Heart right ventricle (tissue), 16 donors: ENCODE results near the gene CARD18. TPM values are rescaled to one million over a fixed set of nuclear protein-coding genes. Genes with fewer than 3 reads are reported as not detected.

Experiments
- ATAC-seq, 8 donors: fragments of 200-7000 bp; cut with Tn5 transposase; one replicate each; pipeline ENCODE4 v1.9.1; 2020; ENCODE audit warnings: mild to moderate bottlenecking in 8 of 8, moderate library complexity in 8 of 8, moderate number of reproducible peaks in 1 of 8
- DNase-seq, 2 donors: peaks; one replicate each; pipeline ENCODE4 v3.0.0-alpha.2; 2020
- H3K27ac ChIP-seq, 10 donors: fragments of 200-600 bp; sonication (generic) in 2 of 10; one replicate each; pipeline versions ENCODE4 v1.5.0 to v1.8.0; 2020 to 2022; ENCODE audit warnings: mild to moderate bottlenecking in 3 of 10
- H3K27me3 ChIP-seq, 7 donors: fragments of 200-600 bp; one replicate each; pipeline ENCODE4 v1.8.0; 2021 to 2022; ENCODE audit warnings: mild to moderate bottlenecking in 2 of 7
- H3K36me3 ChIP-seq, 9 donors: fragments of 200-600 bp; sonication (generic) in 1 of 9; one replicate each; pipeline versions ENCODE4 v1.5.0 to v1.8.0; 2020 to 2022; ENCODE audit warnings: mild to moderate bottlenecking in 2 of 9
- H3K4me1 ChIP-seq, 9 donors: fragments of 200-600 bp; sonication (generic) in 1 of 9; one replicate each; pipeline versions ENCODE4 v1.5.0 to v1.8.0; 2020 to 2022; ENCODE audit warnings: mild to moderate bottlenecking in 4 of 9
- H3K4me3 ChIP-seq, 10 donors: fragments of 200-600 bp; sonication (generic) in 2 of 10; one replicate each; pipeline versions ENCODE4 v1.5.0 to v1.8.0; 2020 to 2022; ENCODE audit warnings: mild to moderate bottlenecking in 7 of 10, moderate library complexity in 2 of 10
- H3K9me3 ChIP-seq, 11 donors: fragments of 200-600 bp in 10 of 11; sonication (generic) in 2 of 11; one replicate each; pipeline versions ENCODE4 v1.5.0 to v1.8.0; 2013 to 2022; ENCODE audit warnings: mild to moderate bottlenecking in 2 of 11, control low read depth in 1 of 11, moderate library complexity in 1 of 11
- CTCF ChIP-seq, 9 donors: fragments of 200-600 bp; sonication (generic) in 2 of 9; IDR thresholded peaks; one replicate each; pipeline versions ENCODE4 v1.5.0 to v1.8.0; 2021 to 2022; ENCODE audit warnings: antibody characterized with exemption in 9 of 9, mild to moderate bottlenecking in 5 of 9, moderate library complexity in 1 of 9
- WGBS, 2 donors: extraction: QIAGEN DNeasy Blood & Tissue Kit; methylation state at CpG; one replicate each; pipeline ENCODE4 v1.1.7; 2013; ENCODE audit warnings: inconsistent platforms in 1 of 2; 5-methylcytosine and 5-hydroxymethylcytosine counted together
- intact Hi-C, 10 donors: fragments of 100-400 bp; cut with DNase I; formaldehyde crosslinking; loops; one replicate each; pipeline versions ENCODE4 v1.11.1 to v1.14.2; 2022
- polyA plus RNA-seq, 2 donors: library from polyadenylated mRNA; stranded (reverse); fragments of 200-250 nt; gene quantifications; one replicate each; pipeline ENCODE4 v1.2.3, GENCODE V29; 2013
- total RNA-seq, 10 donors: library from RNA; stranded (reverse); fragmentation: NEBNext Ultra II Directional in 3 of 10; extraction: Animal tissue kit (Norgen Biotek cat#: 25700) in 3 of 10; gene quantifications; one replicate each; pipeline versions ENCODE4 v1.2.1 to v1.2.4, GENCODE V29; 2021 to 2023
- donor health status: Arrhythmogenic right ventricular cardiomyopathy.
- donor health status: ischemic (EF 13 %, LVEDD 7.1; RV severe dilation, severe dysfunction).
- donor health status: healthy with polysubstance abuse.
- donor health status: DM: no; HTN: yes; CAD: no.
- donor health status: DM: no; HTN: no; CAD: no.
- donor health status: ischemic (EF 25% LVEDD 6.9; RV normal size, moderate dysfunction).
- donor health status: ischemic (EF 25% LVEDD 5.7; RV mildly dilated, moderate dysfunction).
- donor health status: healthy.
- donor health status: DM: yes; HTN: yes; CAD: no.
- donor health status: Ischemic cardiomyopathy.
- donor health status: ischemic (EF 35%, LVEDD 5.7; RV mildly dilated, moderate dysfunction).
- donor health status: nonischemic (EF 11% LVEDD 7.7; RV severe dilation, severe dysfunction).
- donor health status: DM: yes; HTN: yes; CAD: no.
- donor health status: PGD.
- donor health status: ischemic (EF 29% LVEDD 5.4; RV normal size, mild dysfunction).
- donor health status: nonischemic (EF 23%, LVEDD 6.1; RV moderate dilation, normal function).

The CARD18 gene
- total and polyA plus RNA-seq, 12 donors, result 0.07 to 2.3 (median 0.67) TPM; not detected in 9

DNA sequence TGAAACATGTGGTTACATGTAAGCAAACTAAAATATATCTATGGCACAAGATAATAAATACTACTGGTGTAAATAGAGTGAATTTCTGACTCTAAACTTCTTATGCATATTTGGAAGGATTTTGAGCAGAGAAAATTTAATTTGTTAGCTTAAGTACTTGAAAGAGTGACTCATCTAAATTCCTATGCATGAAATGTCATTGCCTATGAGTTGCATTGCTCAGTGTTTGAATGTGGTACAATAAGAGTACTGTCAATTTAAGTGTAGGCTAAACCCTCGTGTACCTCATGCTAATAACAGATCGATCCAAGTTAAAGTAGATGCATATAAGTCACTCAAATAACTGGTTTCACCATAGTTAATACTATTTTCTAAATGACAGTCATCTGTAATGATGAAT, 5.3 kb upstream of the CARD18 start:
- Histone ChIP-seq H3K9me3 (no peaks in the 10 kb centered on the region), H3K4me3 (no peak overlapping the region), H3K36me3 (no peaks in the 10 kb centered on the region), H3K27me3 (no peaks in the 10 kb centered on the region), H3K27ac (no peak overlapping the region), H3K4me1 (peaks cover 0 to 18% (median 3%) of the 10 kb centered on the region in 9 donors)
- ATAC-seq, result no peak
- no peak for TF ChIP-seq CTCF (IDR thresholded peaks at IDR 0.05)
- 76 to 86% methylated on average over 2 of the region's 2 CpGs for WGBS, 2 donors
- intact Hi-C loops, result no loop called here
- no peak for DNase-seq

DNA sequence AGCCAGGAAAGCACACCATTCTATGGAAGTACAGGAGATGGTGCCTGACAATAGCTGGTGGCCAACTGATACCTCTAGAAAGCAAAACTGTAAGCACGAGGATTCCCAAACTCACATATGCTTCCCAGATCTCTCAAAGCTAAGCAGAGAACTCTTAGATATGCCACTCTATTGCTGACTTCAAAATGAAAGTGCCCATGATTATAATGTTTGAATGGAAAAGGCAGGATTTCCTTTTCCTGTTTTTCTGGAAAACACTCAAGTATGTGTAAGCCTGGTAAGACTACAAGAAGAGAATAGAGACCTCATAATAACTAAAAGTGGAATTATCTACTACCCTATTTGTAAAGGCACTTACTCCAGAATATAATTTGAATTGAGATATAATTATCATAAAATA, 2.6 kb upstream of the CARD18 start:
- 67 to 76% methylated on average over 1 of the region's 1 CpG for WGBS, 2 donors
- no peak for DNase-seq
- intact Hi-C loops, result no loop called here
- Histone ChIP-seq H3K36me3 (no peaks in the 10 kb centered on the region), H3K27me3 (no peaks in the 10 kb centered on the region), H3K4me1 (peaks cover 0 to 23% (median 5%) of the 10 kb centered on the region in 9 donors), H3K9me3 (no peaks in the 10 kb centered on the region), H3K27ac (peak overlapping the region in 5 of 10 donors; percentile 11 to 65 (median 49)), H3K4me3 (no peak overlapping the region)
- TF ChIP-seq CTCF (IDR thresholded peaks at IDR 0.05), result no peak
- ATAC-seq, result peak in 3 of 8 donors; percentile 27 to 51 (median 29)

- WGBS, 2 donors, result 24 to 38% methylated on average over 1 of the region's 1 CpG
- H3K27ac ChIP-seq, result peak overlapping the region in 1 of 10 donors; percentile 49
These were observed 2.3 kb downstream of the CARD18 start for GRCh38 chr11:105137286-105137685.

DNA sequence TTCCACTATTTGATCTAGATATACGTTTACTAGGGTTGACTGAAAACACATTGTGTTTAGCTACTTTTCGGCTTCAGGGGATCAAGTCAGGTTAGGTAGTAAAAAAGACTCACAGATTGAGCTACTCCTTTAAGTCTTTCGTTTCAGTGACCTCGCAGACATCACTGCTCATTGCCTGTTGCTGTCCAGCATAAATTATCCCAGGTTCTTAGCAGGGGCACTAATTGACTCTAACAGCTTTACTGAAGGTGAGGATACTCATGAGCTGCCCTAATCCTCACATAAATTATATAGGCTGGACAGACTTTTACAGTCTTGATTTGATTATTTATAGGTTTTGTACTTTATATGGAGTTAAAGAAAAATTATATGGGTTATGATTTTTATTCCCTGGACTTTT, 3.7 kb downstream of the CARD18 start:
- DNase-seq, result no peak
- TF ChIP-seq CTCF (IDR thresholded peaks at IDR 0.05), result no peak
- Histone ChIP-seq H3K9me3 (peaks cover 0 to 15% (median 5%) of the 10 kb centered on the region in 11 donors), H3K27me3 (no peaks in the 10 kb centered on the region), H3K4me1 (peaks cover 0 to 13% (median 0%) of the 10 kb centered on the region in 9 donors), H3K4me3 (no peak overlapping the region), H3K27ac (no peak overlapping the region), H3K36me3 (no peaks in the 10 kb centered on the region)
- WGBS, 2 donors, result 66 to 76% methylated on average over 4 of the region's 4 CpGs
- intact Hi-C loops, result no loop called here
- ATAC-seq, result no peak

More at GRCh38 chr11:105137286-105137685, 2.3 kb downstream of the CARD18 start:
- intact Hi-C loops, result no loop called here
- Histone ChIP-seq H3K9me3 (peaks cover 0 to 8% (median 0%) of the 10 kb centered on the region in 11 donors), H3K36me3 (no peaks in the 10 kb centered on the region), H3K4me1 (peaks cover 0 to 21% (median 0%) of the 10 kb centered on the region in 9 donors), H3K4me3 (no peak overlapping the region), H3K27me3 (no peaks in the 10 kb centered on the region)
- no peak for TF ChIP-seq CTCF (IDR thresholded peaks at IDR 0.05)
- ATAC-seq (peak in 1 of 8 donors; percentile 34), DNase-seq (no peak)
